Superior temporal gyrus (tissue), 1 donor: ENCODE measurements around the gene PTPN13.
"Not testable (repeated sequence)": the region's sequence is repeated elsewhere in the genome, so short reads cannot be mapped to it uniquely, and the experiment has no call there.

Experiments used
- DNase-seq: peaks from one replicate; pipeline ENCODE4 v3.0.0-alpha.2; 2016; ENCODE audit errors: extremely low spot score

PTPN13 gene

DNA sequence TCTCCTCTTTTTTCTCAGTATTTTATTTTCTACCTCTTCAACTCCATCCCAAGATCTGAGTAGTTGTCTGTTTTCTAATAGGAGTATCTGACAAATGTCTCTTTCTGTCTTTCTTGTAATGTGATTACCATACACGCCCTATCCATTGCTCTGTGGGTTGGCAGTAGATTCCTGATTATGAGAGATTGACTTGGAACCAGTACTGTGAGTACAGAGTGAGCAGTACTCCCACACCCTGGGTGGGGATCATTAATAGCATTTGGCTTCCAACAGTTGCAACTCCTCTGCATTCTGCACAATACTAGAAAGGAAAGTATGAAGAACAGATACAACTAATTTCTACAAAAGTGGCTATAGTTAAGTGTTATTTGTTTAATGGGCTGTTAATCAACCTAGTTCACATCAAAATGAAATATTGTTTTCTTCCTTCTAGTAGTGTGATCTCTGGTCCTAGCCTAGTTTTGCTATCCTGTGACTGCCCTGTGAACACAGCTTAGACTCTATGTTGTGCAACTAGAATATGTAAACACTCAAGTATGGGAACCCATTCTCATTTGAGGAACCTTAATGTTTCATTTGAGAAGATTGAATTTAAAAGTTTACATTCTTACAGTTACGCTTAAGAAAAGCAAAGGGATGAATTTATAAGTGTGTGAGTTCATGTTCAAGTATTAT, 112.9 kb downstream of the PTPN13 start:
- no peak for DNase-seq

DNA sequence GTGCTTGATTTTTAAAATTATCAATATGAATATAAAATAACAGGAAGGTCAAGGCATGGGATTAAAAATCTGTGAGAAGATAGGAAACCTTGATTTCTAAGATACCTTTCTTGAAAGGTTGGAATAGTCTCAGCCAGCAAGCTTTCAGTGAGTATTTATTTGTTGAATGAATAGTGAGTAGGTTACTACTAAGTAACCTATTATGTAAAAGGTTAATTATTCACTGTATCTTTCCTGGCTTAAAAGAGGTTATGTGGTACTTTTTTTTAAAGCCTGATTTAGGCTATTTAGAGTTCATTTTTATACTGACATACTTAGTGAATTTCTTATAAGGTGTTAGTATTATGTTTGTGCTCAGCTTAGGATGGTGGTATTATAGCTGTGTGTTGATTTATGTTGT, 123.5 kb downstream of the PTPN13 start:
- no peak for DNase-seq

DNA sequence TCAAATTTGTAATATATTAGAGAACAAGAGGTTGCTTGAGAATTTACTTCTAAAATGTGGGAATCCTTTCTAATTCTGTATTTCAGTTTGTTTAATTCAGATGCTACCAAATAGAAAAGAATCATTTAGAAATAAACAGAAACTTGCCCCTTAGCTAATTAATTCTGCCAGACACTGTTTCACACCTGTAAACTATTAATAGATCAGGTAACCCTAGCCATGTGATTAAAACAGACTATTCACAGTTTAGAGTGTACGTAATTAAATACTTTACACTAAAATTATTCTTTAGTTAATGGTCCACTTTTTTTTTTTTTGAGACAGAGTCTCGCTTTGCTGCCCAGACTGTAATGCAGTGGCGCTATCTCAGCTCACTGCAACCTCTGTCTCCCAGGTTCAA, 124.0 kb downstream of the PTPN13 start:
- DNase-seq: no peak

DNA sequence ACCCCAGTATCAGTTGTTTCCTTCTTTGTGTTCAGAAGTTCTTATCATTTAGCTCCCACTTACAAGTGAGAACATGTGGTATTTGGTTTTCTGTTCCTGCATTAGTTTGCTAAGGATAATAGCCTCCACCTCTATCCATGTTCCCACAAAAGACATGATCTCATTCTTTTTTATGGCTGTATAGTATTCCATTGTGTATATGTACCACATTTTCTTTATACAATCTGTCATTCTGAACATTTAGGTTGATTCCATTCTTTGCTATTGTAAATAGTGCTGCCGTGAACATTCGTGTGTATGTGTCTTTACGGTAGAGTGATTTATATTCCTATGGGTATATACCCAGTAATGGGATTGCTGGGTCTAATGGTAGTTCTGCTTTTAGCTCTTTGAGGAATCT, 125.0 kb downstream of the PTPN13 start:
- not testable (repeated sequence) for DNase-seq

DNA sequence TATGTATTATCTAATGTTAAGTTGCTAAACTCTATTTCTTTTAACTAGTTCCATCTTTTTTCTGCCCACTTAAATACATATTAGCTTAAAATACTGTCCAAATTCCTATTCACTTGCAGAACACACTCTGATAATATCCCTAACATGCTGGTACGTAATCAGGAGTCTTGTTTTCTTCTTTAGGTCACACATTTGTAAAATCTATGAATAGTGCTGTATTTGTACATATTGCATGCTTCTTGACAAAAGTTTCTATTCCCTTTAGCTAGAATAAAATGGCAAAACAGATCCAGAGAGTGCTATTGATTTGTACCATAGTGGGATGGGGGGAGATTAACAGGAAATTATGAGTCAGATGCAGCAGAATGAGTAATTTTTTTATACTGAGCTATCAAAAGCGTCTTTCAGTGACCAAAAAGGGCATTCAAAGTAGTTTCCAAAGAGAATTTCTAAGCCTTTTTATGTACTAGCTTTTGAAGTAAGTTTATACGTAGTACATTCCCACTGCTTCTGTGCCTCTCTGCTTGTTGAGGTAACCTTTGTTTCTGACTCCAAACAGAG, 126.5 kb downstream of the PTPN13 start:
- DNase-seq: peak; percentile 48

DNA sequence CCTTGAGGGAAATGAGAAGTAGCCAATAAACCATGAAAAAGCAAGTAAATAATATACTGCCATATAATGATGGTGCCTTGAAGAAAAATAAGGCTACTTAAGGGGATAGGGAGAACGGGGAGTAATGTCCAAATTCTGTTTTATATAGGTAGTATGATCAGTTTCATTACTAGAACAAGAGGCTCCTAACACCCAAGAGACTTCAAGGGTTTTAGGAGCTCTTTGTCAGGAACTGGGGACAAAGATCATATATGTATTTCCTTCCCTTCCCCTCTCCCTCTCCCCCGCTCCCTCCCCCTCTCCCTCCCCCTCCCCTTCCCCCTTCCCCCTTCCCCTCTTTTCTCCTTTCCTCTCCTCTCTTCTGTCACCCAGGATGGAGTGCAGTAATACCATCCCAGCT, 127.3 kb downstream of the PTPN13 start:
- DNase-seq: no peak

DNA sequence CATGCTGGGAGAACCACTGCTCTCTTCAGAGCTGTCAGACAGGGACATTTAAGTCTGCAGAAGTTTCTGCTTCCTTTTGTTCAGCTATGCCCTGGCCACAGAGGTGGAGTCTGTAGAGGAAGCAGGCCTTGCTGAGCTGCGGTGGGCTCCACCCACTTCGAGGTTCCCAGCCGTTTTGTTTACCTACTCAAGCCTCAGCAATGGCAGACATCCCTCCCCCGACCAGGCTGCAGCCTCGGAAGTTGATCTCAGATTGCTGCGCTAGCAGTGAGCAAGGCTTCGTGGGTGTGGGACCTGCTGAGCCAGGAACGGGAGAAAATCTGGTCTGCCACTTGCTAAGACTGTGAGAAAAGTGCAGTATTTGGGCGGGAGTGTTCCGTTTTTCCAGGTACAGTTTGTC, 136.2 kb downstream of the PTPN13 start:
- DNase-seq: no peak

DNA sequence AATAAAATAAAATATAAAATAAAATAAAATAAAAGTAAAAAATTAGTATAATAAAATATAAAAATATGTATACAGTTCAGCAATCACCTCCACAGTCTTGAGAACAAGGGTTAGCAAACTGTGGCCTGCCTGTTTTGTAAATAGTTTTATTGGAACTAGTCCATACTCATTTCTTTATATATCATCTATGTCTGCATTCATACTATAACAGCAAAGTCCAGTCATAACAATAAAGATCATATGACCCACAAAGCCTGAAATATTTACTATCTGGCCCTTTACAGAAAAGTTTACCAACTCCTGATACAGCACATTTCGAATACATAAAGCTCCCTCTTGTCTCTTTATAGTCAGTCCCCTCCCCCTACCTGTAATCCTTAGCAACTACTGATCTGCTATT, 143.1 kb downstream of the PTPN13 start:
- no peak for DNase-seq

DNA sequence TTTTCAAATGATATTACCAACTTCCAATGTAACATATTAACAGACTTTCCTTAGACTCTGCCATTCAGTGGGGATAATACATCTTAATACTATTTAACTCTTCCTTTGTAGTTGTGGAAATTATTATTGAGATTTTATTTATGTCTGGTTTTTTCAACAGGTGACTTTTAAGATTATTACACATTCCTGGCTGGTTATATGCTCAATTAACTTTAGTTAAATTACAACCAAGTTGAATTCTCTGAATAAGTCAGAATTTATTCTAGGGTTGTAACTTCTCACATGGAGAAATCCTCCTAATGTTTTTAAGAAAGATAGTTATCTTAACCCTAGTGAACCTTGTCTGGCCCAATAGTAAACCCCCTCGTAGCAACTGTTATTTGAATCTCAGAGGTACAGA, 147.7 kb downstream of the PTPN13 start:
- no peak for DNase-seq

DNA sequence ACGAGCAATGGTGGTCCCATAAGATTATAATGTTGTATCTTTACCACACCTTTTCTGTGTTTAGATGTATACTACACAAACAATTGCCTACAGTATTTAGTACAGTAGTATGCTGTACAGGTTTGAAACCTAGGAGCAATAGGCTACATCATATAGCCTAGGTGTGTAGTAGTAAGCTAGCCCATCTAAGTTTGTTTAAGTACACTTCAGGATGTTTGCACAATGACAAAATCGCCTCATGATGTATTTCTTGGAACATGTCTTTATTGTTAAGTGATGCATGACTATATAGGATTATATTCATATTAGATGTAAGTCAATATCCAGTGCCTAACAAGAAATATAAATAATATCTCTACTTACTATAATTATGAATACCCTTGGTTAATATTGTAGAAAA, 150.5 kb downstream of the PTPN13 start:
- DNase-seq: no peak

DNA sequence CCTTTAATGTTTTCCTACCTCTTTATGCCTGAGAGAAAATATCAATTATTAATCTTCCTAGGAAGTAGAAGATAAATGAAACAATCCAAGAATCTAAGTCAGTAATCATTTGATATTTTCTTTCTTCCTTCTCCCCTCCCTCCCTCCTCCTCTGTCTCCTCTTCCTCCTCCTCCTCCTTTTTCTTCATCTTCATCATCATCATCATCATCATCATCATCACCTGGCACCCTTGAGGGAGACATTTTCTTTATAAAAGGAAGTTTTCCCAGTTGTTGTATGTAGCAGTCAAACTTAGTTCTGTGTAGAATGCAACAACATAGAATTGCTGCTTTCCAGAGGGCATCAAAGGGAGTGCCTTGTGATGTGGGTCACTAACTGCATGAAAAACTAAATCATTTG, 155.0 kb downstream of the PTPN13 start:
- DNase-seq: no peak

DNA sequence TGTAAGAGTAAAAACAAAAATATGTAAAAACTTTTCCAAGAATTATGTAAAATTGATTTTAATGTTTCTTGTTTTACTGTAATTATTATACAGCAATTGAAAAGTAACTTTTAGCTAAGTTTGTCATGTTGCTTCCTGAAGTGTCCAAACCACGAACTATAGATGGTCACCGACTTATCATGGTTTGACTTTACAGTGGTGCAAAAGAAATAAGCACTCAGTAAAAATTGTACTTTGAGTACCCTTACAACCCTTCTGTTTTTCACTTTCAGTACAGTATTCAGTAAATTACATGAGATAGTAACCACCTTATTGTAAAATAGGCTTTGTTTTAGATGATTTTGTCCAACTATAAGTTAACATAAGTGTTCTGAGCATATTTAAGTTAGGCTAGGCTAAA, 161.3 kb downstream of the PTPN13 start:
- DNase-seq: no peak

DNA sequence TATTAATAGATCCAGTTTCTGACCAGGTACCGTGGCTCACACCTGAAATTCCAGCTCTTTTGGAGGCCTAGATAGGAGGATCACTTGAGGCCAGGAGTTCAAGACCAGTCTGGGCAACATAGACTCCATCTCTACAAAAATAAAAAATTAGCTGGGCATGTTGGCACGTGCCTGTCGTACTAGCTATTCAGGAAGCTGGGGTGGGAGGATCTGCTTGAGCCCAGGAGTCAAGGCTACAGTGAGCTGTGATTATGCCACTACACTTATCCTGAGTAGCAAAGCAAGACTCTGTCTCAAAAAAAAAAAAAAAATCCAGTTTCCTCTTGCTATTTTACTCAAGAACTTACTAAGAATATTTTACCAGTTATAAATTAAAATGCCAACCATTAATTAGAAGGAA, 163.4 kb downstream of the PTPN13 start:
- DNase-seq: no peak

DNA sequence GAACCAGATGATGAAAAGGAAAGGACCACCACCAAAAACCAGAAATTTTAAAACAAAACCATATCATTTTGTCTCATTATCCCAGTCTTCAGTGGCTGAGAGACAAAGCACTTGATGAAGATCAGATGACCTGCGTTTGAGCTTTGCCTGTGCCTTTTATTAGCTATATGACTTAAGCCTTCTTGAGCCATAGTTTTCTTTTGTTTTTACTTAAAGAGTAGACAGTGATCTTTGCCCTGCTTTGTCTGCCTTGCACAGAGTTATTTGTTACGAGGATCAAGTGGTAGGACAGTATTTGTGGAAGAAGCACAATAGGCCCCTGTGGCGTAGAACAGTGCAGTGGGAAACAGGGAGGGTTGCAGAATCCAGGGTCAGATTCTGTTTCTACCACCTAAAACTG, 165.2 kb downstream of the PTPN13 start:
- no peak for DNase-seq

DNA sequence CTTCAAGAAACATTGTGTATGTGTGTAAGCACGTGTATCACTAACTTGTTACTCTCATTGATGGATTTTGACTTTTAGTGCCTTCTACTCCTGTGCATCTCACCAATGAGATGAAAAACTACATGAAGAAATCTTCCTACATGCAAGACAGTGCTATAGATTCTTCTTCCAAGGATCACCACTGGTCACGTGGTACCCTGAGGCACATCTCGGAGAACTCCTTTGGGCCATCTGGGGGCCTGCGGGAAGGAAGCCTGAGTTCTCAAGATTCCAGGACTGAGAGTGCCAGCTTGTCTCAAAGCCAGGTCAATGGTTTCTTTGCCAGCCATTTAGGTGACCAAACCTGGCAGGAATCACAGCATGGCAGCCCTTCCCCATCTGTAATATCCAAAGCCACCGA, 168.5 kb downstream of the PTPN13 start:
- DNase-seq: no peak

DNA sequence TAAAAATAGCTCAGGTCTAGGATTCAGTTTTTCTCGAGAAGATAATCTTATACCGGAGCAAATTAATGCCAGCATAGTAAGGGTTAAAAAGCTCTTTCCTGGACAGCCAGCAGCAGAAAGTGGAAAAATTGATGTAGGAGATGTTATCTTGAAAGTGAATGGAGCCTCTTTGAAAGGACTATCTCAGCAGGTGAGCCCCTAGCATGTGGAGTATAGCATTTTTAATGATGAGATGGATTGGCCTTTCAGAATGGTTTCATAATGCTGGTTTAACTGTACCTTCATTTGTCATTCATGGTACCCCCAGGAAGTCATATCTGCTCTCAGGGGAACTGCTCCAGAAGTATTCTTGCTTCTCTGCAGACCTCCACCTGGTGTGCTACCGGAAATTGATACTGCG, 175.7 kb downstream of the PTPN13 start:
- no peak for DNase-seq

DNA sequence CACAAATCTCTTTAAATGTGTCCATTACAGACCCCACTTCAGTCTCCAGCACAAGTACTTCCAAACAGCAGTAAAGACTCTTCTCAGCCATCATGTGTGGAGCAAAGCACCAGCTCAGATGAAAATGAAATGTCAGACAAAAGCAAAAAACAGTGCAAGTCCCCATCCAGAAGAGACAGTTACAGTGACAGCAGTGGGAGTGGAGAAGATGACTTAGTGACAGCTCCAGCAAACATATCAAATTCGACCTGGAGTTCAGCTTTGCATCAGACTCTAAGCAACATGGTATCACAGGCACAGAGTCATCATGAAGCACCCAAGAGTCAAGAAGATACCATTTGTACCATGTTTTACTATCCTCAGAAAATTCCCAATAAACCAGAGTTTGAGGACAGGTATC, 177.0 kb downstream of the PTPN13 start:
- DNase-seq: no peak

DNA sequence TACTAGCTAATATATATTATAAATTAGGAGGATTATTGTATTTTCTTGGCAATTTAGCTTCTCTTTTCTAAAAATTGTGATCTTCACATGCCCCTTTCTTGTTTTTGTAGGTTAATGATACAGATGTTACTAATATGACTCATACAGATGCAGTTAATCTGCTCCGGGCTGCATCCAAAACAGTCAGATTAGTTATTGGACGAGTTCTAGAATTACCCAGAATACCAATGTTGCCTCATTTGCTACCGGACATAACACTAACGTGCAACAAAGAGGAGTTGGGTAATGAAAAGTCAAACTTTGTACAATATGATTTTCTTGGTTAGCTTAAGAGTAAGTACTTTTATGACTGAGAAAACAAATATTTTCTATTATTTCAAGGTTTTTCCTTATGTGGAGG, 180.9 kb downstream of the PTPN13 start:
- DNase-seq: no peak

DNA sequence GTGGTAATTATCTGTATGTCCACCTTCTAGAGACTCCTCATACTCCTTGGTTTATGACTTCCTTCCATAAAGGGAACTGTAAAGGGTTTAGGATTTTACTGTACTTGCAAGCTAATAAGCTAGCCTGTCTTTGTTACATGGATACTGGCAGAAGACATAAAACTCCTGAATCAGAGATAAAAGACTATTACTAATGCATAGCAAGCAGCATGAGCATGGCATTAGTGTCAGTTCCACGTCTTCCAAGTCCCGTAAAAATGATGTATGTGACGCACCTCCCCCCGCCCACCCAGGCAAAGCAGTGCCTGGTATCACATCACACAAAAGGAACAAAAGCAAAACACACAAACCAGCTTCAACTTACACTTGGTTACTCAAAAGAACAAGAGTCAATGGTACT, 184.1 kb downstream of the PTPN13 start:
- DNase-seq: no peak

DNA sequence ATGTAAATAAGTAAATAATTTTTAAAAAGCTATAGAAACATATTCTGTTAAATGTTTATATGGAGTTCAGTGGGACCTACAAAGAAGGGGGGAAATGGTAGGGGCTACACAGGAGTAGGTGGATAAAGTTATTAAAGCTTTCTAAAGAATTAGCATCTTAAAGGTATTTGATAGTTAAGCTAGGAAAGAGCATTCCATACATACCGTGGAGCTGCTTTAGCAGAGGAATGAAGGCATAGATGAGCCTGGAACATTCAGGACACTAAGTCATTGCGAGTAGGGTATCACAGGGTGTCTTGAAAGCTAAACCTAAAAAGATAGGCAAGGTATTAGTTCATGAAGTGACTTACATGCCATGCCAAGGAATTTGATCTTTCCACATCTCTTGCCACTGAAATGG, 194.7 kb downstream of the PTPN13 start:
- DNase-seq: no peak

DNA sequence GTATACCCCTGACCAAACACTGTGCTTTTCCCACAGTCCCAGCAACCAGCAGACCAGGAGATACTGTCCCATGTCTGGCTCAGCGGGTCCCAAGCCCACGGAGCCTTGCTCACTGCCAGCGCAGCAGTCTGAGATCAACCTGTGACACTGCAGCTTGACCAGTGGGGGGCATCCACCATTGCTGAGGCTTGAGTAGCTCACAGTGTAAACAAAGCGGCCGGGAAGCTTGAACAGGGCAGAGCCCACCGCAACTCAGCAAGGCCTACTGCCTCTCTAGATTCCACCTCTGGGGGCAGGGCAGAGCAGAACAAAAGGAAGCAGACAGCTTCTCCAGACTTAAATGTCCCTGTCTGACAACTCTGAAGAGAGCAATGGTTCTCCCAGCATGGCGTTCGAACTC, 197.0 kb downstream of the PTPN13 start:
- no peak for DNase-seq

DNA sequence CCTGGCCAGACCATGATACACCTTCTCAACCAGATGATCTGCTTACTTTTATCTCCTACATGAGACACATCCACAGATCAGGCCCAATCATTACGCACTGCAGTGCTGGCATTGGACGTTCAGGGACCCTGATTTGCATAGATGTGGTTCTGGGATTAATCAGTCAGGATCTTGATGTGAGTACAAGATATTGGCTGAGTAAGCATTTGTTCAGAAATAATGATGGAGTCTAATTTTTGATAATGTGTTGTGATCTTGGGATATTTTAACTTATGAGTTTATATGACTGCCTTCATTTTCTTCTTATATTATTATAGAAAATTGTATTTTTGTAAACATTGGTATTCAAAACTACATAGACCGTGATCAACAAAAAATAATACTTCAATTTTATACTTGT, 215.7 kb downstream of the PTPN13 start:
- no peak for DNase-seq

DNA sequence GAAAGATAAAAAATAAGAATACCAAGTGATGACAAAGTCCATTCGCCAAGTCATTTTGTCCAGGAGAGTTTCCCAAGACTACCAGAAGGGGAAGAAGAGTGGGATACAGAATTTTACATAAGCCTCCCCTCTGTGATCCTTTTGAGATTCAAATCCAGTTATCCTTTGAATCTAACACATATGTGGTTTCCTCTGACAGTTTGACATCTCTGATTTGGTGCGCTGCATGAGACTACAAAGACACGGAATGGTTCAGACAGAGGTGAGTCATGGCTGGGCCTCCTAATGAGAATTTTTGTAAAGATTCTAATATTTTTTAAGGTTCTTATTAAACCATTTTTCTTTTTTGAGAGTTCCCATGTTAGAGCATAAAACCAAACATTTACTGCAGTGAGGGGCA, 216.7 kb downstream of the PTPN13 start:
- DNase-seq: no peak

DNA sequence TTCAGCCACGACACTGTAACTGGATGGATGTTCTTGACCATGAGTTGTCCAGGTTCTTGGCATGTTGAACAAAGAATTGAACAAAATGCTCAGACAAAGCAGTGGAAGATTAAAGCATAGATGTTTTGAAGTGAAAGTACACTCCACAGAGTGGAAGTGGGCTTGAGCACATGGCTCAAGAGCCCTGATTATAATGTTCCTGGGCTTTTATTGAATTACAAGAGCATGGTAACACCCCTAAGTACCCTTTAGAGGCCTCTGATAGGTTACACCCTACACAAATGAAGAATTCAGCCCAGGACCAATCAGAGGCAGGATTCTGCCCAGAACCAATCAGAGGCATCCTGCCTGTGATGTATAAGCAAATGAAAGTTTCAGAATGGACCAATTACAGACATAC, 221.5 kb downstream of the PTPN13 start:
- DNase-seq: no peak
